GM19193 (cell line): Measurements from ENCODE around the gene ATP6V1G2.
A peak's percentile ranks its signal among the peaks of the same experiment; 100 is the strongest.

ENCODE experiments used
- POLR2A ChIP-seq: IDR thresholded peaks from 4 replicates; pipeline ENCODE4 v1.6.1; 2011; ENCODE audit not compliant: insufficient read depth, insufficient read length; ENCODE audit errors: extremely low read depth

ATP6V1G2 gene

DNA sequence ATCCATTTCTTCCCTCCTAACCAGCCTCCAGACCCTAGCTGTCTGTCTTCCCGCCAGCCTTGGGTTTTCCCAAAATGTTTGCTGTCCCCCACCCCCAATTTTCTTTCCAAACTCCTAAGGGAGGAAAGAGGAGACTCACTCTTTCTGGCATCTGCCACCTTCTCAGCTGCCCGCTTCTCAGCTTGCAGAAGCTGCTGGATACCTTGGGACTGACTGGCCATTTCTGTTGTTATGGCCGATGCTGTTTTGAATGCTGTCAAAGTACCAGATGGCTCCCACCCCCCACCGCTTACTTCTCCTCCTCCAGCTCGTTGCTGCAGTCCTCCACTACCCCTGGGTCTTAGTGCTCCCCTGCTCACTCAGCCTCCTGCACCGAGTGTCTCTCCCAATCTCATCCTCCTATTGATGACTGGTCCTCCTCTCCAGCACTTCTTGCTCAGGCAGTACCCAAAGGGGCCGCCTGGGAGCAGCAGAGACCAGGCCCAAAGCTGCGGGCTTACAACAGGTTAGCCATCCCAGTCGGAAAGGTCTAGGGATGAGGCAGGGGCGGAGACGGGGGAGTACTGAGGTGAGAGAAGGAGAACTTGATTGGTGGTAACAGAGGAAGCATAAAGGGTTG is at the start of gene ATP6V1G2:
Gene ATP6V1G2, minus strand, starts transcription at position 270 of the 619 bp plus-strand sequence. Its CDS starts 49 bp downstream, at position 221.
- no peak for TF ChIP-seq POLR2A

DNA sequence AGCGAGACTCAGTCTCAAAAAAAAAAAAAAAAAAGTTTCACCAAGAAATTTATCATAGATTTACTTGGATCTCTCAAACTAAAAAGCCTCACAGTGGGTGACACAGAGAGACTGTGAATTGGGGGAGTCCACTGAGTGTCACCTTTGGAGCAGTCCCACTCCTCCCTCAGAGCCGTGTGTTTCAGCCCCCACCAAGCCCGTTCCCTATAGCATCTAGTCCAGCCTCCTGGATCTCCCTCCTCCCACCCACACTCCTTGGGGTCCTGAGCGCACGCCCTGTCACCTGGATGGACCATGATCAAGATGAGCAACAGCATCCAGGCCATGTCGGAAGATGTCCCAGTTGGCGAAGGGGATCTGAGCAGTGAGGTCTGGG is 46.0 kb upstream of the ATP6V1G2 start:
- TF ChIP-seq POLR2A, result no peak

DNA sequence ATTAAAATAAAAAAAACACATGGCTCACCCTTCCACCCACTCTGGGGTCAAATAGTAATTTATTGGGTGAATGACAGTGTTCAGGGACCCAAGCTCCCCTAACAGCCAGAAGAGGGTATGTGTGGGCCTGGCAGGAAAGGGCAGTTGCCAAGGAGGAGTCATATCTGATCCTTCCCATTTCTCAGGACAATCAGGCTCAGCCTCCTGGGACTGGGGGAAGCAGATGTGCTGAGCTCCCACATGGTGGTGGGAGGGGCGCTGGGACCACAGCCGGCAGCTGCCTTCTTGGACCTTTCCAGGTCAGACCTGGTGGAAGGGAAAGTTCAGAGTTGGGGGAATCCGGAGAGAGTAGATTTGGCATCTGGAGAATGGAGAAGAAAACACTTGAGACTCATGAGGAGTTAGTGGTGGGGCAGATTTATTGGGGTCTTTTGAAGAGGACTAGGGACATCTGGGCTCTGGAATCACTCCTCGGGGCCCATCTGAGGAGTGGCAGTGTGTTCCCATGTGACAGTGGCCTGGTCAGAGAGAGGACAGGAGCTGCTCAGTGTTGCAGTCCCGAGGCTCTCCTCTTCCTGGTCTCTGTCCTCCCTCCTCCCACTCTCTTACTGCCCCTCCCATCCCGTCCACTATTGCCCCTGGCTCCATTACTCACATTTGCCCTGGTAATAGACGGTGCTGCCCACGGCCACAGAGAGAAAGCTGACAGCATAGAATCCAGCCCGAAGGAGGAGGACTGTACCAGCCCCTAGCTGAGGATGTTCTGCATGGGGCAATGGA is 42.7 kb upstream of the ATP6V1G2 start:
- TF ChIP-seq POLR2A, result no peak

GRCh38 chr6:31587791-31588777 is 41.7 kb upstream of the ATP6V1G2 start:
- TF ChIP-seq POLR2A, result no peak

GRCh38 chr6:31586599-31587281 is 40.3 kb upstream of the ATP6V1G2 start:
- no peak for TF ChIP-seq POLR2A

DNA sequence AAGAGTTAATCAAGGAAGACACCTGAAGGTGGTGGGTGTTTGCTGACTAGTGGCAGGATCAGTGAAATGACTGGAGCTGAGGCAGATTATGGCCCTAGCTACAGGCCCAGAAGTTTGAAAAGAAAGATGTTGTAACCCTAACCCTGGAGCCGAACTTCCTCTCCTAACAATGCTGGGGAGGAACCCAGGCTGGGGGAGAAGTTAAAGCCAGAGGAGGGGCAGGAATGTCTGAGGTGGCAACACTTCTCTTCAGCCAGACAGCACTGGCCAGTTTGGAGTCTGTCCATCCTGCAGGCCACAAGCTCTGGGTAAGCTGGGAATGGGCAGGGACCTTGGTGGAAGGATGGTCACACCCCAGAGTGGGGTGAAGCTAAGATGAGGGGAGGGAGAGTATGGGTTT is 39.6 kb upstream of the ATP6V1G2 start, which contains the start of gene LST1:
Gene LST1, plus strand, starts transcription at position 270 of the 400 bp plus-strand sequence. CDS start 1,023 bp downstream, outside the sequence.
- TF ChIP-seq POLR2A, result no peak

DNA sequence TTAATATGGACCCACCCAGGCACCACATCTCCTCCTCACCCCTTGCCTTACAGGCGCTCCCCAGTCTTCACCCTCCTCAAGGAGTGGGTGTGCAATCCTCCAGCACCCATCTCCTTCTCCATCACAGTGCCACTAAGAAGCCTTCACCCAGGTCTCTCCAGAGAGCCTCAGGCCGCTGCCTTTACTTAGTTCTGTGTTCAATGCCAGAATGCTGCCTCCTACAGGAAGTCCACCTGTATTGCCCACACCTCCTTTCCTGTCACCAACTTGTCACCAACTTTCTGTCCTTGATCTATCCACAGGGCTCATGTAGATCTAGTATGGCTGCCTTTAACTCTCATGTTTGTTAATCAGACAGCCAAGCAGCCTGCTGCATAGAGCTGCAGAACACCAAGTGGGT is 39.1 kb upstream of the ATP6V1G2 start:
- TF ChIP-seq POLR2A, result no peak

DNA sequence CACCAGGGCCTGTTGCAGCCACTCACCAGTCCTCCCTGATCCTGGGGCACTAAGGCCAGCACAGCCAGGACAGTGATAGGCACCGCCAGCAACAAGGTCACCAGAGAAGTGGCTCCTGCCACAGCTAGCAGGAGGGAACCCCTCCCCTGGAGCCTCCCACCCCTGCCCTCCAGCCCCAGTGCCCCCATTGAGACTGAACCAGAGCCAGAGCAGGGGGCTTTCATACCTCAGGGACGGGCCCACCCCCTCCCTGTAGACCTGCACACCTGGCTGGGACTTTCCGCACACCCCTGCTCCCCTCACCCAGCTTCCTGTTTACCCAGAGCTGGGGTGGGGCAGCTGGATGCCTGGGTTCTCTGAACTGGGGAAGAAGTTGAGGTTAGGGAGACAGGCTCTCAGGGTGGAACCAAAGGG is 35.8 kb upstream of the ATP6V1G2 start, which contains the start of gene LTB:
Gene LTB, minus strand, starts transcription at position 195 of the 414 bp plus-strand sequence. Its CDS starts 7 bp downstream, at position 188.
- peak; percentile 60 for TF ChIP-seq POLR2A

DNA sequence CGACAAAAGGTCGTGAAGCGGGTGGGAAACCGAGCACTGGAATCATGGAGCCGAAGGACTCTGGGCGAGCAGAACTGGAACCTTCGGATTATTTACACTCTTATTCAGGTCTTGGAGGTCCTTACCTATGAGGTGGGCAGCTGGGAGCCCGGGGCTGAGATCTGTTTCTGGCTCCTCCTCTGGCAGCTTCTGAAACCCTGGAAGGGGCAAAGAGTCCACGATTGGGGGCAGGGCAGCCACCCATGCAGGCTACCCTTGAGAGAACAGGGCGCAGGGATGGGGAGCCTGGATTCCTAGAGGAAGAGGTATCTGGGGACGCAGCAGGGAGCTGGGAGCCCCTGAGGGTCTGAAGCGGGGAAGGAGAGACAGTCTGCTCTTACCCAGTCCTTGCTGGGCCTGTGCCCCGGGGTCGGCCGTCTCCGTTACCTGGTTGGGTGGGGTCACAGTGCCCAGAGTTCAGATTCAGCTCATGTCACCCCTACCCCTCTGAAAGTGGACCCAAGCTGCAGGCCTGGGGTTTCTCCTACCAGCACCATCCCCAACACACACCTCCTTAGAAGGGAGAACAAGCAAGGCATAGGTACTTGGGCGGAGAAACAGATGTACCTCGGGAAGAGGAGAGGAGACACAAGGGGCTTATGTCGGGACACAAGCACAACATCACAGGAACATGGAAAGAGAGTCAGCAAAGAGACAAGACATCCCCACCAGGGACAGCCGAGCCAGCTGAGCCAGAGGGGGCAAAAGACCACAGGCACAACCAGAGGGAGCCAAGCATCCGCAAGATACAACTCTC is 35.2 kb upstream of the ATP6V1G2 start:
- TF ChIP-seq POLR2A, result no peak

- TF ChIP-seq POLR2A, result peak; percentile 74
Observed at GRCh38 chr6:31580807-31581433, 34.5 kb upstream of the ATP6V1G2 start.

DNA sequence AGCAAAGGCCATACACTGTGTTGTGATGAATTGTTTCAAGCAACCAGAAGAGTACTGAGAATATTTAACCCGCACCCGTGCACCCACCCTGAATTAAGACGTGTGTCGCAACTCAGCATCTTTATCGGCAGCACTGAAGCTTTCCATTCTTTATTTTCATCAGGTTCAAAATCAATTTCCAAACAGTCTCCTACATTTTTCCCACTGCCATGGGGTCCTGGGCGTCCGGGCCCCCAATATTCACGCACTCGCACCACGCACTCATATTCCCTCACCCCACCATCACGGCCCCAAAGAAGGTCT is 34.0 kb upstream of the ATP6V1G2 start:
- TF ChIP-seq POLR2A, result no peak

- peak; percentile 34 for TF ChIP-seq POLR2A
Observed at GRCh38 chr6:31579546-31580437, 33.4 kb upstream of the ATP6V1G2 start.
